Smooth muscle cell (in vitro differentiated cells): Measurements from ENCODE around the gene GREB1L. TPM values are rescaled to one million over a fixed set of nuclear protein-coding genes. Genes with fewer than 3 reads are reported as not detected.

Source experiments
- DNase-seq: peaks from one replicate; lab custom pipeline; 2025; ENCODE audit not compliant: unreplicated experiment; lab: John Stamatoyannopoulos, UW
- H2AFZ ChIP-seq: fragments of 200-600 bp; sonication (generic); 2 replicates; pipeline ENCODE4 v1.6.0; 2016; ENCODE audit warnings: antibody characterized with exemption, low read depth, mild to moderate bottlenecking
- H3F3A ChIP-seq: fragments of 200-600 bp; sonication (generic); 2 replicates; pipeline ENCODE4 v1.6.0; 2017; ENCODE audit warnings: antibody characterized with exemption, low read depth
- H3K27ac ChIP-seq: fragments of 200-600 bp; sonication (generic); 2 replicates; pipeline ENCODE4 v1.5.1; 2016; ENCODE audit warnings: low read depth, mild to moderate bottlenecking
- H3K27me3 ChIP-seq: fragments of 200-600 bp; sonication (generic); 2 replicates; pipeline ENCODE4 v1.6.1; 2016; ENCODE audit warnings: low read depth, mild to moderate bottlenecking
- H3K36me3 ChIP-seq: fragments of 200-600 bp; sonication (generic); 2 replicates; pipeline ENCODE4 v1.5.1; 2016; ENCODE audit warnings: low read depth
- H3K4me1 ChIP-seq: fragments of 200-600 bp; sonication (generic); 2 replicates; pipeline ENCODE4 v1.5.1; 2016; ENCODE audit warnings: low read depth
- H3K4me2 ChIP-seq: fragments of 200-600 bp; sonication (generic); 2 replicates; pipeline ENCODE4 v1.6.0; 2016; ENCODE audit warnings: mild to moderate bottlenecking
- H3K4me3 ChIP-seq: fragments of 200-600 bp; sonication (generic); 2 replicates; pipeline ENCODE4 v1.5.1; 2016; ENCODE audit warnings: mild to moderate bottlenecking
- H3K79me2 ChIP-seq: fragments of 200-600 bp; sonication (generic); 2 replicates; pipeline ENCODE4 v1.6.0; 2016; ENCODE audit warnings: low read depth, mild to moderate bottlenecking
- H3K9ac ChIP-seq: fragments of 200-600 bp; sonication (generic); 2 replicates; pipeline ENCODE4 v1.6.0; 2016; ENCODE audit warnings: low read depth
- H3K9me3 ChIP-seq: fragments of 200-600 bp; sonication (generic); replicated peaks from 2 replicates; pipeline ENCODE4 v1.5.1; 2016; ENCODE audit warnings: low read depth
- H4K20me1 ChIP-seq: fragments of 200-600 bp; sonication (generic); 2 replicates; pipeline ENCODE4 v1.6.0; 2016; ENCODE audit warnings: low read depth
- CTCF ChIP-seq: fragments of 200-600 bp; sonication (generic); IDR thresholded peaks from 2 replicates; pipeline ENCODE4 v1.5.1; 2017; ENCODE audit warnings: borderline replicate concordance, mild to moderate bottlenecking, antibody characterized with exemption; ENCODE audit not compliant: insufficient read depth, poor library complexity, severe bottlenecking
- WGBS: methylation state at CpG from one replicate; pipeline ENCODE4 v1.1.7; 2016; ENCODE audit warnings: low lambda C conversion rate; 5-methylcytosine and 5-hydroxymethylcytosine counted together
- polyA plus RNA-seq: library from polyadenylated mRNA; unstranded; fragments of >200 nt; fragmentation: Nextera tagmentation; extraction: Ambion mirVana; gene quantifications from 2 replicates; pipeline ENCODE4 v1.2.1, GENCODE V29; 2016
- total RNA-seq: library from RNA; depleted of rRNA; stranded (reverse); fragments of >200 nt; gene quantifications from 2 replicates; pipeline ENCODE4 v1.2.3, GENCODE V29; 2014

GREB1L gene
- total and polyA plus RNA-seq, 2 experiments from 2014 or later = 4.0 to 15.3 TPM

- H3K9me3 ChIP-seq = no peaks in the 10 kb centered on the region
- no peaks in the 10 kb centered on the region for H4K20me1 ChIP-seq
- peaks cover 41% of the 10 kb centered on the region for H3K4me1 ChIP-seq
- peaks cover 4% of the 10 kb centered on the region for H3F3A ChIP-seq
- H3K27me3 ChIP-seq = no peaks in the 10 kb centered on the region
- no peak for TF ChIP-seq CTCF
- H3K36me3 ChIP-seq = no peaks in the 10 kb centered on the region
- no peak for DNase-seq
- peak overlapping the region; percentile 59 for H3K9ac ChIP-seq
- 2% methylated on average over 35 of the region's 48 CpGs for whole genome bisulfite sequencing
- H2AFZ ChIP-seq = peak overlapping the region; percentile 93
- no peak overlapping the region for H3K27ac ChIP-seq
- H3K4me3 ChIP-seq = peak overlapping the region; percentile 88
- H3K4me2 ChIP-seq = peak overlapping the region; percentile 97
- H3K79me2 ChIP-seq = peaks cover 37% of the 10 kb centered on the region
Measured at GRCh38 chr18:21242780-21243401, 859 bp downstream of the GREB1L start.

- 75% methylated on average over 3 of the region's 3 CpGs for WGBS
- peaks cover 55% of the 10 kb centered on the region for H3K4me1 ChIP-seq
- peaks cover 36% of the 10 kb centered on the region for H3K79me2 ChIP-seq
- H3K9ac ChIP-seq = no peak overlapping the region
- no peak for TF ChIP-seq CTCF
- H4K20me1 ChIP-seq = no peaks in the 10 kb centered on the region
- no peak overlapping the region for H2AFZ ChIP-seq
- no peak overlapping the region for H3K27ac ChIP-seq
- H3K36me3 ChIP-seq = no peaks in the 10 kb centered on the region
- H3K27me3 ChIP-seq = no peaks in the 10 kb centered on the region
- no peaks in the 10 kb centered on the region for H3K9me3 ChIP-seq
- H3K4me2 ChIP-seq = no peak overlapping the region
- H3K4me3 ChIP-seq = no peak overlapping the region
- DNase-seq = no peak
- no peaks in the 10 kb centered on the region for H3F3A ChIP-seq
Measured at GRCh38 chr18:21254576-21254975, 12.5 kb downstream of the GREB1L start.

- Histone ChIP-seq H3K27ac (no peak overlapping the region), H3K4me3 (no peak overlapping the region), H3K4me2 (no peak overlapping the region), H3K79me2 (peaks cover 41% of the 10 kb centered on the region), H4K20me1 (no peaks in the 10 kb centered on the region), H3K9ac (no peak overlapping the region), H2AFZ (no peak overlapping the region), H3K4me1 (peaks cover 57% of the 10 kb centered on the region), H3K27me3 (no peaks in the 10 kb centered on the region), H3F3A (no peaks in the 10 kb centered on the region), H3K36me3 (no peaks in the 10 kb centered on the region), H3K9me3 (no peaks in the 10 kb centered on the region)
- TF ChIP-seq CTCF = no peak
- DNase-seq = no peak
- WGBS = 95% methylated on average over 3 of the region's 3 CpGs
Measured at GRCh38 chr18:21255211-21255610, 13.2 kb downstream of the GREB1L start.

GRCh38 chr18:21257386-21257785 is 15.4 kb downstream of the GREB1L start:
- no peak overlapping the region for H3K4me3 ChIP-seq
- TF ChIP-seq CTCF = no peak
- H3K79me2 ChIP-seq = peaks cover 32% of the 10 kb centered on the region
- no peak overlapping the region for H2AFZ ChIP-seq
- no peaks in the 10 kb centered on the region for H3F3A ChIP-seq
- H4K20me1 ChIP-seq = no peaks in the 10 kb centered on the region
- H3K27ac ChIP-seq = peak overlapping the region; percentile 21
- DNase-seq = no peak
- H3K4me1 ChIP-seq = peaks cover 77% of the 10 kb centered on the region
- peak overlapping the region; percentile 28 for H3K4me2 ChIP-seq
- H3K9me3 ChIP-seq = no peaks in the 10 kb centered on the region
- no peaks in the 10 kb centered on the region for H3K36me3 ChIP-seq
- no peak overlapping the region for H3K9ac ChIP-seq
- H3K27me3 ChIP-seq = no peaks in the 10 kb centered on the region
